Caco-2 (cell line): Measurements from ENCODE around the gene LOC128125822.

Experiments
- BruUV-seq: library from RNA; stranded (reverse); fragments of 400-500 nt; replicated peaks from 2 replicates; lab custom pipeline; 2021; lab: Mats Ljungman, UMichigan
- CTCF ChIA-PET: fragments of 300-600 bp; sonication (Branson Sonifier 250); formaldehyde crosslinking; loops from one replicate; lab custom pipeline; 2022; ENCODE audit warnings: antibody characterized with exemption; lab: Charles Lee
- POLR2A ChIA-PET: fragments of 300-600 bp; sonication (Branson Sonifier 250); formaldehyde crosslinking; loops from one replicate; lab custom pipeline; 2022; ENCODE audit warnings: antibody characterized with exemption; lab: Charles Lee
- DNase-seq, 2 experiments: peaks; one replicate each; pipeline versions ENCODE4 v3.0.0 to v3.0.0-alpha.2; 2020 to 2022
- H3K27me3 ChIP-seq: replicated peaks from 2 replicates; pipeline ENCODE4 v1.6.0; 2011; ENCODE audit warnings: low read length; ENCODE audit not compliant: control insufficient read depth, insufficient read depth
- H3K36me3 ChIP-seq: 2 replicates; pipeline ENCODE4 v1.5.1; 2011; ENCODE audit warnings: low read length; ENCODE audit not compliant: control insufficient read depth, insufficient read depth
- H3K4me1 ChIP-seq: fragments of 250-450 bp; sonication (Bioruptor Pico); 2 replicates; pipeline ENCODE4 v1.5.1; 2020; ENCODE audit warnings: mild to moderate bottlenecking
- H3K4me3 ChIP-seq: 2 replicates; pipeline ENCODE4 v1.5.1; 2011; ENCODE audit warnings: low read depth, mild to moderate bottlenecking, control low read depth, low read length
- H3K9me3 ChIP-seq: fragments of 250-450 bp; sonication (Bioruptor Pico); 2 replicates; pipeline ENCODE4 v1.5.1; 2020; ENCODE audit warnings: mild to moderate bottlenecking, moderate library complexity
- H3K27ac Mint-ChIP-seq: one replicate; pipeline ENCODE4 v1.8.0; 2022; ENCODE audit warnings: mixed read lengths; ENCODE audit not compliant: unreplicated experiment
- H3K27me3 Mint-ChIP-seq: one replicate; pipeline ENCODE4 v1.8.0; 2022; ENCODE audit warnings: mixed read lengths; ENCODE audit not compliant: insufficient read depth, unreplicated experiment
- H3K36me3 Mint-ChIP-seq: one replicate; pipeline ENCODE4 v1.8.0; 2022; ENCODE audit warnings: mild to moderate bottlenecking, mixed read lengths; ENCODE audit not compliant: insufficient read depth, unreplicated experiment
- H3K4me1 Mint-ChIP-seq: one replicate; pipeline ENCODE4 v1.8.0; 2022; ENCODE audit warnings: low read depth, mixed read lengths; ENCODE audit not compliant: unreplicated experiment
- H3K4me3 Mint-ChIP-seq: one replicate; pipeline ENCODE4 v1.8.0; 2022; ENCODE audit warnings: mild to moderate bottlenecking, moderate library complexity, mixed read lengths; ENCODE audit not compliant: unreplicated experiment
- H3K9me3 Mint-ChIP-seq: one replicate; pipeline ENCODE4 v1.8.0; 2022; ENCODE audit warnings: mixed read lengths; ENCODE audit not compliant: unreplicated experiment
- intact Hi-C: fragments of 100-400 bp; cut with micrococcal nuclease; formaldehyde crosslinking; loops from one replicate; pipeline ENCODE4 v1.10.0; 2022; ENCODE audit not compliant: unreplicated experiment
- TF ChIP-seq, protein P1 (sequence below), 2 experiments: fragments of 200-600 bp in 1 of 2; IDR thresholded peaks; 1 replicate in 1 of 2; 2 replicates in 1 of 2; pipeline versions ENCODE4 v1.5.1 to v1.8.0; 2011 to 2022; ENCODE audit warnings: antibody characterized with exemption in 1 of 2, control low read depth in 1 of 2, inconsistent platforms in 1 of 2, low read depth in 1 of 2, low read length in 1 of 2, mild to moderate bottlenecking in 1 of 2, moderate library complexity in 1 of 2; ENCODE audit not compliant: insufficient read depth in 1 of 2, severe bottlenecking in 1 of 2, unreplicated experiment in 1 of 2

LOC128125822 gene

DNA sequence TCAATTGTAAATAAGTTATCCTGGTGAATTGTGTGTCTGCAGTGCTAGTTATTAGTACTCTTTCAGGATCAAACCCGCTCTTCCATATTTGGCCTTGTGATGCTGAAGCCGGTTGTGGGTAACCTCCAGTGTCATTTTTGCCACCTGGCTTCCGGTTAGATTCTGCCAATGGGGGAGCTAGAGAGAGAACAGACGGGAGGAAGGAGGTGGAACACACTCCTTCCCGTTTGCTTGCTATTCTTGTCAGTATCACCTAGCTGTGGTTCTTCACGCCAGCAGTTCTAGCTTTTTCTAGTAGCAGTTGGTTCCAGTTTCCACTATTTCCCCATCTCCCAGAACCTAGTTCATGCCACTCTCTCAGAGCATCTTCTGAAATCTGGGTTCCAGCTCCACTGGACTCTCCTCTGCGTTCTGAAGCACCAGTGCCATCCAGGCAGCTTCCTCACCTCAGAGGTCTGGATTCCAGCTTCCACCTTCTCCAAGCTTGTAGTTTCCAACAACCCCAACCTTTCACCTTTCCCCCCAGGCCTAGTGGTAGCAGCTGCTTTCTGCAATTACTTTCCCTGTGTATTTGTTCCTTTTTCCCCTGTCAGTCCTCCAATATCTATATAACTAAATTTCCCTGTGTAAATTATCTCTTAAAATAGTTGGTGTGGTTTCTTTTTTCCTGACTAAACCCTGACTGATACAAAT lies 46.9 kb upstream of the LOC128125822 start:
- no peak overlapping the region for H3K27ac Mint-ChIP-seq
- intact Hi-C loops = no loop called here
- H3K9me3 Mint-ChIP-seq = no peaks in the 10 kb centered on the region
- no peak for DNase-seq
- POLR2A ChIA-PET = no interaction called here
- BruUV-seq = no TSS peak
- Histone ChIP-seq H3K4me3 (no peak overlapping the region), H3K9me3 (peaks cover 3% of the 10 kb centered on the region; the same call in 1 of the 2 replicates), H3K4me1 (peaks cover 23% of the 10 kb centered on the region), H3K36me3 (no peaks in the 10 kb centered on the region), H3K27me3 (no peaks in the 10 kb centered on the region)
- H3K36me3 Mint-ChIP-seq = no peaks in the 10 kb centered on the region
- no peaks in the 10 kb centered on the region for H3K27me3 Mint-ChIP-seq
- TF ChIP-seq, protein P1, sequence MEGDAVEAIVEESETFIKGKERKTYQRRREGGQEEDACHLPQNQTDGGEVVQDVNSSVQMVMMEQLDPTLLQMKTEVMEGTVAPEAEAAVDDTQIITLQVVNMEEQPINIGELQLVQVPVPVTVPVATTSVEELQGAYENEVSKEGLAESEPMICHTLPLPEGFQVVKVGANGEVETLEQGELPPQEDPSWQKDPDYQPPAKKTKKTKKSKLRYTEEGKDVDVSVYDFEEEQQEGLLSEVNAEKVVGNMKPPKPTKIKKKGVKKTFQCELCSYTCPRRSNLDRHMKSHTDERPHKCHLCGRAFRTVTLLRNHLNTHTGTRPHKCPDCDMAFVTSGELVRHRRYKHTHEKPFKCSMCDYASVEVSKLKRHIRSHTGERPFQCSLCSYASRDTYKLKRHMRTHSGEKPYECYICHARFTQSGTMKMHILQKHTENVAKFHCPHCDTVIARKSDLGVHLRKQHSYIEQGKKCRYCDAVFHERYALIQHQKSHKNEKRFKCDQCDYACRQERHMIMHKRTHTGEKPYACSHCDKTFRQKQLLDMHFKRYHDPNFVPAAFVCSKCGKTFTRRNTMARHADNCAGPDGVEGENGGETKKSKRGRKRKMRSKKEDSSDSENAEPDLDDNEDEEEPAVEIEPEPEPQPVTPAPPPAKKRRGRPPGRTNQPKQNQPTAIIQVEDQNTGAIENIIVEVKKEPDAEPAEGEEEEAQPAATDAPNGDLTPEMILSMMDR (IDR thresholded peaks at IDR 0.05; ENCODE audit: insufficient read depth in 1 of 2, low read depth in 1 of 2, low read length in 1 of 2, severe bottlenecking in 1 of 2, unreplicated experiment in 1 of 2) = no peak
- CTCF ChIA-PET = interaction anchor here (0.8 to 1.0 kb wide), 3 partner anchors 9 to 142 kb away, joined by 3 to 4 read pairs (median 3); no protein-coding TSS in a partner anchor
- H3K4me3 Mint-ChIP-seq = no peak overlapping the region
- H3K4me1 Mint-ChIP-seq = peaks cover 29% of the 10 kb centered on the region

DNA sequence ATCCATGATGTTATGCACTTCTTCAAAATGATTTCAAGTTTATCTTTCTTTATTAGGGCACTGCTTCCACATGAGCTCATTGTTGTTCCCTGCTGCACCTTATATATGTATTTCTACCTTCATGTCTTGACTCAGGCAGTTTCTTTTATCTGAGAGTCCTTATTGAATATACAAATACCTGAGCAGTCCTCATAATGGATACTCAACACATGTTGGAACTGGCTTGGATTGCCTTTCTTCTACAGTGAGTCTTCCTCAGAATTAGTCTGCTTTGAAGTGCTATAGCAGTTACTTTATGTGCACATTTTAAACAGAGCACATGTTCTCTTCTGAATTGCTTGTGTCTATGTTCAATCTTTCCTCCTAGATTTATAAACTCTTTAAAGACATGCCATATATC lies 45.3 kb upstream of the LOC128125822 start:
- H3K27me3 Mint-ChIP-seq = no peaks in the 10 kb centered on the region
- TF ChIP-seq, protein P1 (IDR thresholded peaks at IDR 0.05; ENCODE audit: insufficient read depth in 1 of 2, low read depth in 1 of 2, low read length in 1 of 2, severe bottlenecking in 1 of 2, unreplicated experiment in 1 of 2) = no peak
- no peak overlapping the region for H3K4me3 ChIP-seq
- H3K4me1 ChIP-seq = peaks cover 14% of the 10 kb centered on the region
- H3K36me3 ChIP-seq = no peaks in the 10 kb centered on the region
- no peaks in the 10 kb centered on the region for H3K36me3 Mint-ChIP-seq
- no peak overlapping the region for H3K4me3 Mint-ChIP-seq
- no peaks in the 10 kb centered on the region for H3K9me3 Mint-ChIP-seq
- H3K4me1 Mint-ChIP-seq = peaks cover 20% of the 10 kb centered on the region
- ChIA-PET CTCF (no interaction called here), POLR2A (no interaction called here)
- no peak for DNase-seq
- peaks cover 3% of the 10 kb centered on the region; the same call in 1 of the 2 replicates for H3K9me3 ChIP-seq
- no peaks in the 10 kb centered on the region for H3K27me3 ChIP-seq
- H3K27ac Mint-ChIP-seq = no peak overlapping the region
- intact Hi-C loops = no loop called here
- BruUV-seq = no TSS peak

DNA sequence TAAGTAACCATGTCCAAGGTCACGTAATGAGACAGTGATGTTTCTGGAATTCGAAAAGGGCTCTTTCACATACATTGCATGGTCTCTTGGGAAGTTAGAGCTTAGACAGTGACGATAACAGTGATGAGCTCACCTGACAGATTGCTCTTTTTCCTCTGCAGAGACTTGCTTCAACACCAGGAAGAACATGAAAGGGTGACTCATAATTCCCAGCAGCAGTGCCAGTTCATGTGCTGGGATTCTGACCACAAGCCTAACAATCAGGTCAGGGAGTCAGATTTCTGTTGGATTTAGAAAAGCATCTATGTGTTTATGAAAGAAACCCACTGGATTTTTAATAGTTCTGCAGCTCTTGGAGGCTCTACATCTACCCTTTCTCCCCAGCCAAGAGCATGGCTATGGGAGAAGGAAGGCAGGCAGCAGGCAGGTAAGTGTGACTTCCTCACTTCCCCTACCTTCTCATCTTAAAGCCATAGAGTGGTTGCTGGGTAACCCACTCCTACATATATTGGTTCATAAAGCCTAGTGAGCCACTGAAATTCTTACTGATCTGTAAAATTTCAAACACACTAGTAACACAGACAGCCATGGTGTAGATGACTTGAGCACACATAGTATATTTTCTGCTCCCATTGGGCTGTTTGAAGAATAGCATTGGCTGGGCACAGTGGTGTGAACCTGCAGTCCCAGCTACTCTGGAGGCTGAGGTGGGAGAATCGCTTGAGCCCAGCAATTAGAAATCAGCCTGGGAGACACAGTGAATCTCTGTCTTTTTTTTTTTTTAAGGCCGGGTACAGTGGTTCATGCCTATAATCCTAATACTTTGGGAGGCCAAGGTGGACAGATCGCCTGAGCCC lies 44.4 kb upstream of the LOC128125822 start:
- Mint-ChIP-seq H3K36me3 (no peaks in the 10 kb centered on the region), H3K27me3 (no peaks in the 10 kb centered on the region), H3K9me3 (no peaks in the 10 kb centered on the region), H3K4me1 (peaks cover 20% of the 10 kb centered on the region), H3K27ac (no peak overlapping the region), H3K4me3 (no peak overlapping the region)
- intact Hi-C loops = no loop called here
- POLR2A ChIA-PET = no interaction called here
- Histone ChIP-seq H3K4me1 (peaks cover 5% of the 10 kb centered on the region; the same call in 1 of the 2 replicates), H3K4me3 (no peak overlapping the region), H3K27me3 (no peaks in the 10 kb centered on the region), H3K9me3 (peaks cover 3% of the 10 kb centered on the region; the same call in 1 of the 2 replicates), H3K36me3 (no peaks in the 10 kb centered on the region)
- no peak for DNase-seq
- TF ChIP-seq, protein P1 (IDR thresholded peaks at IDR 0.05; ENCODE audit: insufficient read depth in 1 of 2, low read depth in 1 of 2, low read length in 1 of 2, severe bottlenecking in 1 of 2, unreplicated experiment in 1 of 2) = no peak
- CTCF ChIA-PET = no interaction called here
- BruUV-seq = no TSS peak
